SK-N-SH treated with all-trans-retinoic acid at 6 μM for 48 hours (cell line): Measurements from ENCODE around the gene FILIP1.

Experiments
- ARNTL ChIP-seq: fragments of 450-650 bp; formaldehyde crosslinking; IDR thresholded peaks from 2 replicates; pipeline ENCODE4 v1.5.0; 2020; ENCODE audit warnings: low read depth, mild to moderate bottlenecking, moderate library complexity, borderline replicate concordance
- ZFP3 ChIP-seq: fragments of 250-450 bp; sonication (Bioruptor Pico); IDR thresholded peaks from 2 replicates; pipeline ENCODE4 v1.5.0; 2020; ENCODE audit warnings: mild to moderate bottlenecking, moderate library complexity
- ZFP30 ChIP-seq: fragments of 450-650 bp; formaldehyde crosslinking; IDR thresholded peaks from 2 replicates; pipeline ENCODE4 v1.5.0; 2022; ENCODE audit warnings: mild to moderate bottlenecking, moderate library complexity
- ZNF8 ChIP-seq: fragments of 450-650 bp; formaldehyde crosslinking; IDR thresholded peaks from 2 replicates; pipeline ENCODE4 v1.5.0; 2020; ENCODE audit warnings: mild to moderate bottlenecking, moderate library complexity
- TF ChIP-seq, protein P1 (sequence below): fragments of 250-450 bp; sonication (Bioruptor Pico); IDR thresholded peaks from 2 replicates; pipeline ENCODE4 v1.8.0; 2020; ENCODE audit warnings: mild to moderate bottlenecking, moderate library complexity, borderline replicate concordance
- TF ChIP-seq, protein P2 (sequence below): fragments of 250-450 bp; sonication (Bioruptor Pico); IDR thresholded peaks from 2 replicates; pipeline ENCODE4 v1.5.0; 2020; ENCODE audit warnings: mild to moderate bottlenecking, moderate library complexity

DNA sequence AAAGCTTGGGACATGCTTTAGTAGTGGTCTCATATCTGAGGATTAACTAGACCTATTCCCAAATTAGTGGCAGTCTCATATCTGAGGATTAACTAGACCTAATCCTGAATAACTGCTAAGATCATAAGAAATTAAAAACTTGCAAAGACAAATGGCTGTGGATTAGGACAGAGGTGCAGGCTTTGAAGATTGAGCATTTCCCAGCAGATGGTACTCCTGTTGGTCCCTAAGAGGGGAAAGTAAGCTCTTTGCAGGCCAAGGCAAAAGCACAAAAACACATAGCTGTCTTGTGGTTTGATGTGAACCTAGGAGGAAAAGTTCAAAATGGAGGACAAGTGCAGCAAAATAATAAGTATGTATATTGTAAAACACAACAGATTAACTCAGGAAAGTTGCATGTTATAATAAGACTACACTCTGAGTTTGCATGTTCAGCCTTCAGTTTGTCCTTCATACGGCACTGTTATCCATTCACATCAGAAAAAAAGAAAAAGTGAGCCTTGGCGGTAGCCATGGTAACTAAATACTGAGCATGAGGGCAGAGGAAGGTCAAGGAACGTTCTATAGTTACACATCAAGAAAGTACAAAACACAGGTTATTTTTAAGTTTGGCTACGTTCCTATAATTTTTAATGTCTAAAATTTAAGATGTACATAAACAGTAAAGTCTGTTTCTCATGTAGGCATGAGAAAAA is 62.8 kb downstream of the FILIP1 start:
- TF ChIP-seq ZFP30 (no peak), ZNF8 (CRISPR knock-in tag) (no peak), ZFP3 (CRISPR knock-in tag) (no peak), ARNTL (CRISPR knock-in tag) (no peak)
- TF ChIP-seq, protein P1, sequence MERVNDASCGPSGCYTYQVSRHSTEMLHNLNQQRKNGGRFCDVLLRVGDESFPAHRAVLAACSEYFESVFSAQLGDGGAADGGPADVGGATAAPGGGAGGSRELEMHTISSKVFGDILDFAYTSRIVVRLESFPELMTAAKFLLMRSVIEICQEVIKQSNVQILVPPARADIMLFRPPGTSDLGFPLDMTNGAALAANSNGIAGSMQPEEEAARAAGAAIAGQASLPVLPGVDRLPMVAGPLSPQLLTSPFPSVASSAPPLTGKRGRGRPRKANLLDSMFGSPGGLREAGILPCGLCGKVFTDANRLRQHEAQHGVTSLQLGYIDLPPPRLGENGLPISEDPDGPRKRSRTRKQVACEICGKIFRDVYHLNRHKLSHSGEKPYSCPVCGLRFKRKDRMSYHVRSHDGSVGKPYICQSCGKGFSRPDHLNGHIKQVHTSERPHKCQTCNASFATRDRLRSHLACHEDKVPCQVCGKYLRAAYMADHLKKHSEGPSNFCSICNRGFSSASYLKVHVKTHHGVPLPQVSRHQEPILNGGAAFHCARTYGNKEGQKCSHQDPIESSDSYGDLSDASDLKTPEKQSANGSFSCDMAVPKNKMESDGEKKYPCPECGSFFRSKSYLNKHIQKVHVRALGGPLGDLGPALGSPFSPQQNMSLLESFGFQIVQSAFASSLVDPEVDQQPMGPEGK = no peak
- TF ChIP-seq, protein P2, sequence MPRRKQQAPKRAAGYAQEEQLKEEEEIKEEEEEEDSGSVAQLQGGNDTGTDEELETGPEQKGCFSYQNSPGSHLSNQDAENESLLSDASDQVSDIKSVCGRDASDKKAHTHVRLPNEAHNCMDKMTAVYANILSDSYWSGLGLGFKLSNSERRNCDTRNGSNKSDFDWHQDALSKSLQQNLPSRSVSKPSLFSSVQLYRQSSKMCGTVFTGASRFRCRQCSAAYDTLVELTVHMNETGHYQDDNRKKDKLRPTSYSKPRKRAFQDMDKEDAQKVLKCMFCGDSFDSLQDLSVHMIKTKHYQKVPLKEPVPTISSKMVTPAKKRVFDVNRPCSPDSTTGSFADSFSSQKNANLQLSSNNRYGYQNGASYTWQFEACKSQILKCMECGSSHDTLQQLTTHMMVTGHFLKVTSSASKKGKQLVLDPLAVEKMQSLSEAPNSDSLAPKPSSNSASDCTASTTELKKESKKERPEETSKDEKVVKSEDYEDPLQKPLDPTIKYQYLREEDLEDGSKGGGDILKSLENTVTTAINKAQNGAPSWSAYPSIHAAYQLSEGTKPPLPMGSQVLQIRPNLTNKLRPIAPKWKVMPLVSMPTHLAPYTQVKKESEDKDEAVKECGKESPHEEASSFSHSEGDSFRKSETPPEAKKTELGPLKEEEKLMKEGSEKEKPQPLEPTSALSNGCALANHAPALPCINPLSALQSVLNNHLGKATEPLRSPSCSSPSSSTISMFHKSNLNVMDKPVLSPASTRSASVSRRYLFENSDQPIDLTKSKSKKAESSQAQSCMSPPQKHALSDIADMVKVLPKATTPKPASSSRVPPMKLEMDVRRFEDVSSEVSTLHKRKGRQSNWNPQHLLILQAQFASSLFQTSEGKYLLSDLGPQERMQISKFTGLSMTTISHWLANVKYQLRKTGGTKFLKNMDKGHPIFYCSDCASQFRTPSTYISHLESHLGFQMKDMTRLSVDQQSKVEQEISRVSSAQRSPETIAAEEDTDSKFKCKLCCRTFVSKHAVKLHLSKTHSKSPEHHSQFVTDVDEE = no peak
